ENCODE data around the gene CLMP. TPM values are rescaled to one million over a fixed set of nuclear protein-coding genes. Genes with fewer than 3 reads are reported as not detected.
"Not testable (repeated sequence)": the region's sequence is repeated elsewhere in the genome, so short reads cannot be mapped to it uniquely, and the experiment has no call there.

CLMP gene
- total RNA-seq, 2 experiments from 2014 or later = 0.06 to 0.19 TPM

DNA sequence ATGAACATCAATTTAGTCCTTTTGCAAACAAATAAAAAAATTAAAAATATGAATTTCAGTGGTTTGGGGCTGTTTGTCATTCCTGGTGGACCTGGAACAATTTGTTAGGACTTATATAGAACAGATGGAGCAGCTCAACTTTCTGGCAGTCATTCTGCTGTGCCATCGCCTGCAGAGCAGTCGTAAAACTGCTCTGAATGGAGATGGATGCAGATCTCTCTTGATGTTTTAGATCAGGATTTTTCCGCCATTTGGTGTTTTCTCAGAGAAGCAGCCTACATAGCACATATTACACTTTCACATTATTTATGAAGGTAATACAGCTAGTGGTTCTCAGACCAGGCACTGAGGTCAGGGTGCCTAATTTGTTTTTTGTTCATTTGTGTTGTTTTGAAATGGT, 101.3 kb downstream of the CLMP start:
- intact Hi-C loops (cut with DNase I, micrococcal nuclease) = no loop called here
- TF ChIP-seq, protein P1, sequence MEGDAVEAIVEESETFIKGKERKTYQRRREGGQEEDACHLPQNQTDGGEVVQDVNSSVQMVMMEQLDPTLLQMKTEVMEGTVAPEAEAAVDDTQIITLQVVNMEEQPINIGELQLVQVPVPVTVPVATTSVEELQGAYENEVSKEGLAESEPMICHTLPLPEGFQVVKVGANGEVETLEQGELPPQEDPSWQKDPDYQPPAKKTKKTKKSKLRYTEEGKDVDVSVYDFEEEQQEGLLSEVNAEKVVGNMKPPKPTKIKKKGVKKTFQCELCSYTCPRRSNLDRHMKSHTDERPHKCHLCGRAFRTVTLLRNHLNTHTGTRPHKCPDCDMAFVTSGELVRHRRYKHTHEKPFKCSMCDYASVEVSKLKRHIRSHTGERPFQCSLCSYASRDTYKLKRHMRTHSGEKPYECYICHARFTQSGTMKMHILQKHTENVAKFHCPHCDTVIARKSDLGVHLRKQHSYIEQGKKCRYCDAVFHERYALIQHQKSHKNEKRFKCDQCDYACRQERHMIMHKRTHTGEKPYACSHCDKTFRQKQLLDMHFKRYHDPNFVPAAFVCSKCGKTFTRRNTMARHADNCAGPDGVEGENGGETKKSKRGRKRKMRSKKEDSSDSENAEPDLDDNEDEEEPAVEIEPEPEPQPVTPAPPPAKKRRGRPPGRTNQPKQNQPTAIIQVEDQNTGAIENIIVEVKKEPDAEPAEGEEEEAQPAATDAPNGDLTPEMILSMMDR (IDR thresholded peaks at IDR 0.05) = no peak
- Histone ChIP-seq H3K27me3 (ENCODE audit: control insufficient read depth in 1 of 2, insufficient read depth in 2 of 2, low read length in 2 of 2) (no peaks in the 10 kb centered on the region), H3K27ac (ENCODE audit: low read depth in 1 of 2, low read length in 2 of 2) (no peak overlapping the region), H3K9me3 (ENCODE audit: control insufficient read depth in 1 of 2, insufficient read depth in 1 of 2, low read length in 2 of 2) (no peaks in the 10 kb centered on the region), H3K4me1 (ENCODE audit: insufficient read depth, low read length) (peaks cover 3% of the 10 kb centered on the region), H3K4me3 (ENCODE audit: low read length) (no peak overlapping the region), H3K36me3 (ENCODE audit: insufficient read depth, low read length) (no peaks in the 10 kb centered on the region)
- Mint-ChIP-seq H3K27me3 (no peaks in the 10 kb centered on the region), H3K36me3 (ENCODE audit: low read depth) (no peaks in the 10 kb centered on the region), H3K4me3 (no peak overlapping the region), H3K4me1 (ENCODE audit: low read depth) (peaks cover 11% of the 10 kb centered on the region), H3K27ac (no peak overlapping the region), H3K9me3 (no peaks in the 10 kb centered on the region)
- ATAC-seq (ENCODE audit: poor library complexity) = no peak
- ChIA-PET POLR2A (interaction anchor here (1.8 kb wide), 1 partner anchor 30 kb away, joined by 11 read pairs; the partner anchor contains the start of gene HSPA8), CTCF (interaction anchor here (1.2 to 1.8 kb wide), 2 partner anchors 10 to 39 kb away, joined by 6 to 8 read pairs; no protein-coding TSS in a partner anchor)
- no peak for DNase-seq

GRCh38 chr11:123091506-123091905, 103.5 kb downstream of the CLMP start:
- CTCF ChIA-PET = interaction anchor here (1.5 kb wide), 1 partner anchor 12 kb away, joined by 4 read pairs; no protein-coding TSS in a partner anchor
- Histone ChIP-seq H3K4me3 (ENCODE audit: low read length) (no peak overlapping the region), H3K36me3 (ENCODE audit: insufficient read depth, low read length) (no peaks in the 10 kb centered on the region), H3K27me3 (ENCODE audit: control insufficient read depth in 1 of 2, insufficient read depth in 2 of 2, low read length in 2 of 2) (no peaks in the 10 kb centered on the region), H3K9me3 (ENCODE audit: control insufficient read depth in 1 of 2, insufficient read depth in 1 of 2, low read length in 2 of 2) (no peaks in the 10 kb centered on the region), H3K27ac (ENCODE audit: low read depth in 1 of 2, low read length in 2 of 2) (no peak overlapping the region), H3K4me1 (ENCODE audit: insufficient read depth, low read length) (peaks cover 26% of the 10 kb centered on the region)
- Mint-ChIP-seq H3K4me3 (no peak overlapping the region), H3K4me1 (ENCODE audit: low read depth) (peaks cover 25% of the 10 kb centered on the region), H3K27ac (peak overlapping the region; percentile 75), H3K9me3 (no peaks in the 10 kb centered on the region), H3K27me3 (no peaks in the 10 kb centered on the region), H3K36me3 (ENCODE audit: low read depth) (no peaks in the 10 kb centered on the region)
- POLR2A ChIA-PET = interaction anchor here (0.7 to 2.4 kb wide), 5 partner anchors 9 to 29 kb away, joined by 3 to 13 read pairs (median 3); partner anchors contain the start of gene HSPA8
- ATAC-seq (ENCODE audit: poor library complexity) (no peak), DNase-seq (no peak)
- TF ChIP-seq, protein P1 (IDR thresholded peaks at IDR 0.05) = no peak
- intact Hi-C loops (cut with DNase I, micrococcal nuclease) = no loop called here

DNA sequence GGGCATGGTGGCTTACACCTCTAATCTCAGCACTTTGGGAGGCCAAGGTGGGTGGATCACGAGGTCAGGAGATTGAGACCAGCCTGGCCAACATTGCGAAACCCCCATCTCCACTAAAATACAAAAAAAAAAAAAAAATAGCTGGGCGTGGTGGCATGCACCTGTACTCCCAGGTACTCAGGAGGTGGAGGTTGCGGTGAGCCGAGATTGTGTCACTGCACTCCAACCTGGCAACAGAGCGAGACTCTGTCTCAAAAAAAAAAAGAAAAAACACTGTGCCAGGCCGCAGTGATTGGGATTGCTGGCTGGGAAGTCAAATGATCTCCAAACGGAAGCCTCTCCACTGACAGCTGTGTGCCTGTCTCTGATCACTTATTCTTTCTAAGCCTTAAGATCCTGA, 104.9 kb downstream of the CLMP start:
- H3K27ac Mint-ChIP-seq; intact Hi-C loops (cut with DNase I, micrococcal nuclease): not testable (repeated sequence)
- H3K4me1 Mint-ChIP-seq (ENCODE audit: low read depth) = peaks cover 31% of the 10 kb centered on the region

GRCh38 chr11:123088896-123089295, 106.2 kb downstream of the CLMP start:
- H3K27me3 Mint-ChIP-seq; H3K36me3 ChIP-seq (ENCODE audit: insufficient read depth, low read length); intact Hi-C loops (cut with DNase I, micrococcal nuclease); H3K27ac ChIP-seq (ENCODE audit: low read depth in 1 of 2, low read length in 2 of 2); H3K9me3 Mint-ChIP-seq; H3K4me3 Mint-ChIP-seq; ATAC-seq (ENCODE audit: poor library complexity); H3K27me3 ChIP-seq (ENCODE audit: control insufficient read depth in 1 of 2, insufficient read depth in 2 of 2, low read length in 2 of 2); H3K9me3 ChIP-seq (ENCODE audit: control insufficient read depth in 1 of 2, insufficient read depth in 1 of 2, low read length in 2 of 2); DNase-seq; H3K4me3 ChIP-seq (ENCODE audit: low read length); H3K36me3 Mint-ChIP-seq (ENCODE audit: low read depth): not testable (repeated sequence)
- peaks cover 43% of the 10 kb centered on the region for H3K4me1 ChIP-seq (ENCODE audit: insufficient read depth, low read length)
- ChIA-PET POLR2A (interaction anchor here (0.9 to 10.9 kb wide), 6 partner anchors 14 to 33 kb away, joined by 3 to 182 read pairs (median 34); partner anchors contain the start of gene HSPA8), CTCF (interaction anchor here (1.2 kb wide), 1 partner anchor 14 kb away, joined by 3 read pairs; no protein-coding TSS in a partner anchor)
- Mint-ChIP-seq H3K27ac (peak overlapping the region; percentile 94), H3K4me1 (ENCODE audit: low read depth) (peaks cover 33% of the 10 kb centered on the region)

More for the DNA sequence above, 104.9 kb downstream of the CLMP start:
- H3K36me3 ChIP-seq (ENCODE audit: insufficient read depth, low read length); H3K4me3 Mint-ChIP-seq; H3K27me3 ChIP-seq (ENCODE audit: control insufficient read depth in 1 of 2, insufficient read depth in 2 of 2, low read length in 2 of 2); H3K4me3 ChIP-seq (ENCODE audit: low read length); H3K9me3 ChIP-seq (ENCODE audit: control insufficient read depth in 1 of 2, insufficient read depth in 1 of 2, low read length in 2 of 2); H3K27me3 Mint-ChIP-seq; H3K36me3 Mint-ChIP-seq (ENCODE audit: low read depth); ATAC-seq (ENCODE audit: poor library complexity); H3K27ac ChIP-seq (ENCODE audit: low read depth in 1 of 2, low read length in 2 of 2); H3K9me3 Mint-ChIP-seq; DNase-seq: not testable (repeated sequence)
- ChIA-PET CTCF (interaction anchor here (1.4 kb wide), 1 partner anchor 13 kb away, joined by 5 read pairs; no protein-coding TSS in a partner anchor), POLR2A (interaction anchor here (2.4 to 3.7 kb wide), 2 partner anchors 13 to 28 kb away, joined by 13 to 24 read pairs; partner anchors contain the start of gene HSPA8)
- H3K4me1 ChIP-seq (ENCODE audit: insufficient read depth, low read length) = peaks cover 38% of the 10 kb centered on the region

DNA sequence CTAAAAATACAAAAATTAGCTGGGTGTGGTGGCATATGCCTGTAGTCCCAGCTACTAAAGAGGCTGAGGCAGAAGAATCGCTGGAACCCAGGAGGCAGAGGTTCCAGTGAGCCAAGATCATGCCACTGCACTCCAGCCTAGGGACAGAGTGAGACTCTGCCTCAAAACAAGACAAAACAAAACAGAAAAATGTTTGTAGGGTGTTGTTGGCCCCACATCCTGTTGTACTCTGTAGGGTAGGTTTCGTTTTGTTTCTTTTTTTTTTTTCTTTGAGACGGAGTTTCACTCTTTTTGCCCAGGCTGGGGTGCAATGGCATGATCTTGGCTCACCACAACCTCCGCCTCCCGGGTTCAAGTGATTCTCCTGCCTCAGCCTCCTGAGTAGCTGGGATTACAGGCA, 107.4 kb downstream of the CLMP start:
- peak overlapping the region; percentile 78 for H3K4me3 Mint-ChIP-seq
- H3K27me3 ChIP-seq (ENCODE audit: control insufficient read depth in 1 of 2, insufficient read depth in 2 of 2, low read length in 2 of 2); H3K9me3 ChIP-seq (ENCODE audit: control insufficient read depth in 1 of 2, insufficient read depth in 1 of 2, low read length in 2 of 2); H3K27me3 Mint-ChIP-seq; H3K36me3 Mint-ChIP-seq (ENCODE audit: low read depth); H3K36me3 ChIP-seq (ENCODE audit: insufficient read depth, low read length); H3K9me3 Mint-ChIP-seq: not testable (repeated sequence)
- peak in 10 of 14 experiments; percentile 17 to 84 (median 34) for DNase-seq
- Histone ChIP-seq H3K4me3 (ENCODE audit: low read length) (peak overlapping the region; percentile 16), H3K27ac (ENCODE audit: low read depth in 1 of 2, low read length in 2 of 2) (peak overlapping the region; percentile 41 to 72), H3K4me1 (ENCODE audit: insufficient read depth, low read length) (peaks cover 53% of the 10 kb centered on the region)
- peak overlapping the region; percentile 94 for H3K27ac Mint-ChIP-seq
- intact Hi-C loops (cut with DNase I, micrococcal nuclease) = loop anchor here (2.0 kb wide), 3 partner anchors 13 to 25 kb away; partner anchors contain the start of gene HSPA8 (in 2 of the 2)
- ChIA-PET CTCF (interaction anchor here (1.1 kb wide), 1 partner anchor 159 kb away, joined by 3 read pairs; no protein-coding TSS in a partner anchor), POLR2A (interaction anchor here (0.7 to 10.9 kb wide), 9 partner anchors 9 to 236 kb away, joined by 3 to 182 read pairs (median 18); partner anchors contain the start of gene HSPA8)
- ATAC-seq (ENCODE audit: poor library complexity) = peak; percentile 90
- H3K4me1 Mint-ChIP-seq (ENCODE audit: low read depth) = peaks cover 46% of the 10 kb centered on the region
